IPS-20b (cell line): Measurements from ENCODE around the gene FOXF2.

ENCODE experiments used
- H3K27ac ChIP-seq: one replicate; pipeline ENCODE4 v1.5.1; 2013; ENCODE audit warnings: low read length
- H3K27me3 ChIP-seq: 2 replicates; pipeline ENCODE4 v1.6.1; 2013; ENCODE audit warnings: mild to moderate bottlenecking, low read length, inconsistent platforms; ENCODE audit not compliant: insufficient read depth
- H3K36me3 ChIP-seq: 2 replicates; pipeline ENCODE4 v1.6.1; 2013; ENCODE audit warnings: low read depth, mild to moderate bottlenecking, inconsistent platforms, low read length, moderate library complexity; ENCODE audit not compliant: insufficient read depth
- H3K4me1 ChIP-seq: 2 replicates; pipeline ENCODE4 v1.6.1; 2013; ENCODE audit warnings: mild to moderate bottlenecking, control low read depth, inconsistent platforms, low read length, moderate library complexity; ENCODE audit not compliant: insufficient read depth
- H3K4me3 ChIP-seq: 2 replicates; pipeline ENCODE4 v1.5.1; 2013; ENCODE audit warnings: mild to moderate bottlenecking, low read length, inconsistent platforms
- H3K9ac ChIP-seq: 2 replicates; pipeline ENCODE4 v1.6.1; 2013; ENCODE audit warnings: low read depth, mild to moderate bottlenecking, inconsistent platforms, low read length, moderate library complexity
- H3K9me3 ChIP-seq: 2 replicates; pipeline ENCODE4 v1.6.1; 2013; ENCODE audit warnings: mild to moderate bottlenecking, low read depth, low read length, inconsistent platforms; ENCODE audit not compliant: insufficient read depth

Gene FOXF2

GRCh38 chr6:1418471-1419191 lies 29.3 kb downstream of the FOXF2 start:
- no peak overlapping the region for H3K27ac ChIP-seq
- no peaks in the 10 kb centered on the region; the same call in 1 of the 2 replicates for H3K4me1 ChIP-seq
- no peak overlapping the region for H3K9ac ChIP-seq
- no peaks in the 10 kb centered on the region for H3K36me3 ChIP-seq
- H3K9me3 ChIP-seq, result peaks cover 15% of the 10 kb centered on the region; the same call in 1 of the 2 replicates
- peaks cover 1% of the 10 kb centered on the region for H3K27me3 ChIP-seq
- H3K4me3 ChIP-seq, result no peak overlapping the region

GRCh38 chr6:1420382-1420781 lies 31.0 kb downstream of the FOXF2 start:
- Histone ChIP-seq H3K27ac (no peak overlapping the region), H3K4me3 (no peak overlapping the region), H3K9ac (no peak overlapping the region), H3K27me3 (peaks cover 8% of the 10 kb centered on the region), H3K9me3 (peaks cover 15% of the 10 kb centered on the region; the same call in 1 of the 2 replicates), H3K36me3 (no peaks in the 10 kb centered on the region), H3K4me1 (no peaks in the 10 kb centered on the region; the same call in 1 of the 2 replicates)

- Histone ChIP-seq H3K27ac (no peak overlapping the region), H3K4me1 (no peaks in the 10 kb centered on the region; the same call in 1 of the 2 replicates), H3K9ac (no peak overlapping the region), H3K36me3 (no peaks in the 10 kb centered on the region), H3K4me3 (no peak overlapping the region), H3K27me3 (peaks cover 8% of the 10 kb centered on the region), H3K9me3 (peaks cover 15% of the 10 kb centered on the region; the same call in 1 of the 2 replicates)
These were observed 32.9 kb downstream of the FOXF2 start for GRCh38 chr6:1422290-1422689.

GRCh38 chr6:1423578-1423977 lies 34.2 kb downstream of the FOXF2 start:
- H3K4me1 ChIP-seq, result no peaks in the 10 kb centered on the region; the same call in 1 of the 2 replicates
- peaks cover 15% of the 10 kb centered on the region; the same call in 1 of the 2 replicates for H3K9me3 ChIP-seq
- H3K27me3 ChIP-seq, result peaks cover 8% of the 10 kb centered on the region
- no peak overlapping the region for H3K27ac ChIP-seq
- no peak overlapping the region for H3K4me3 ChIP-seq
- H3K9ac ChIP-seq, result no peak overlapping the region
- no peaks in the 10 kb centered on the region for H3K36me3 ChIP-seq

GRCh38 chr6:1424306-1424927 lies 35.0 kb downstream of the FOXF2 start:
- no peak overlapping the region for H3K9ac ChIP-seq
- H3K27me3 ChIP-seq, result peaks cover 8% of the 10 kb centered on the region
- no peak overlapping the region for H3K27ac ChIP-seq
- no peaks in the 10 kb centered on the region; the same call in 1 of the 2 replicates for H3K4me1 ChIP-seq
- H3K4me3 ChIP-seq, result no peak overlapping the region
- H3K9me3 ChIP-seq, result peaks cover 15% of the 10 kb centered on the region; the same call in 1 of the 2 replicates
- no peaks in the 10 kb centered on the region for H3K36me3 ChIP-seq

GRCh38 chr6:1426416-1426815 lies 37.0 kb downstream of the FOXF2 start:
- peaks cover 8% of the 10 kb centered on the region for H3K27me3 ChIP-seq
- H3K36me3 ChIP-seq, result no peaks in the 10 kb centered on the region
- H3K4me3 ChIP-seq, result no peak overlapping the region
- peaks cover 2% of the 10 kb centered on the region; the same call in 1 of the 2 replicates for H3K9me3 ChIP-seq
- H3K27ac ChIP-seq, result no peak overlapping the region
- H3K9ac ChIP-seq, result no peak overlapping the region
- no peaks in the 10 kb centered on the region; the same call in 1 of the 2 replicates for H3K4me1 ChIP-seq

GRCh38 chr6:1435806-1436205 lies 46.4 kb downstream of the FOXF2 start:
- H3K4me1 ChIP-seq, result peaks cover 5% of the 10 kb centered on the region
- H3K9me3 ChIP-seq, result no peaks in the 10 kb centered on the region
- H3K27me3 ChIP-seq, result no peaks in the 10 kb centered on the region; the same call in 1 of the 2 replicates
- H3K4me3 ChIP-seq, result no peak overlapping the region
- no peak overlapping the region for H3K9ac ChIP-seq
- no peak overlapping the region for H3K27ac ChIP-seq
- H3K36me3 ChIP-seq, result no peaks in the 10 kb centered on the region

- Histone ChIP-seq H3K4me1 (peaks cover 5% of the 10 kb centered on the region), H3K36me3 (no peaks in the 10 kb centered on the region), H3K9ac (no peak overlapping the region), H3K27ac (no peak overlapping the region), H3K27me3 (no peaks in the 10 kb centered on the region; the same call in 1 of the 2 replicates), H3K9me3 (no peaks in the 10 kb centered on the region), H3K4me3 (no peak overlapping the region)
These were observed 47.2 kb downstream of the FOXF2 start for GRCh38 chr6:1436334-1437306.

GRCh38 chr6:1437553-1438406 lies 48.4 kb downstream of the FOXF2 start:
- H3K9ac ChIP-seq, result no peak overlapping the region
- H3K4me3 ChIP-seq, result no peak overlapping the region
- H3K9me3 ChIP-seq, result no peaks in the 10 kb centered on the region
- no peaks in the 10 kb centered on the region; the same call in 1 of the 2 replicates for H3K27me3 ChIP-seq
- H3K4me1 ChIP-seq, result peaks cover 5% of the 10 kb centered on the region
- H3K27ac ChIP-seq, result no peak overlapping the region
- no peaks in the 10 kb centered on the region for H3K36me3 ChIP-seq

GRCh38 chr6:1438471-1438881 lies 49.1 kb downstream of the FOXF2 start:
- Histone ChIP-seq H3K9ac (no peak overlapping the region), H3K27ac (no peak overlapping the region)

More at GRCh38 chr6:1438471-1438881, 49.1 kb downstream of the FOXF2 start:
- peaks cover 5% of the 10 kb centered on the region for H3K4me1 ChIP-seq
- H3K4me3 ChIP-seq, result no peak overlapping the region
- H3K36me3 ChIP-seq, result no peaks in the 10 kb centered on the region
- H3K9me3 ChIP-seq, result no peaks in the 10 kb centered on the region
- no peaks in the 10 kb centered on the region; the same call in 1 of the 2 replicates for H3K27me3 ChIP-seq
